Measurements from ENCODE around the gene JUN.
A peak's percentile ranks its signal among the peaks of the same experiment; 100 is the strongest.

JUN gene

GRCh38 chr1:58786927-58787245 is 3.0 kb upstream of the JUN start:
- in situ Hi-C loops (cut with HindIII; ENCODE audit: low pct_ligation_motif_present, low pct_unique_long_range_greater_than_20kb, low sequenced_read_pairs), result no loop called here
- no peak for DNase-seq

- in situ Hi-C loops (cut with HindIII; ENCODE audit: low pct_ligation_motif_present, low pct_unique_long_range_greater_than_20kb, low sequenced_read_pairs), result no loop called here
- DNase-seq, result no peak
These were observed 2.5 kb upstream of the JUN start for GRCh38 chr1:58786184-58786926.

- DNase-seq, result peak; percentile 82
- in situ Hi-C loops (cut with HindIII; ENCODE audit: low pct_ligation_motif_present, low pct_unique_long_range_greater_than_20kb, low sequenced_read_pairs), result no loop called here
These were observed 1.7 kb upstream of the JUN start for GRCh38 chr1:58785442-58786058.

GRCh38 chr1:58784758-58785441 is 1.1 kb upstream of the JUN start:
- in situ Hi-C loops (cut with HindIII; ENCODE audit: low pct_ligation_motif_present, low pct_unique_long_range_greater_than_20kb, low sequenced_read_pairs), result no loop called here
- DNase-seq, result peak; percentile 84

GRCh38 chr1:58783090-58783992 is 506 bp downstream of the JUN start:
- in situ Hi-C loops (cut with HindIII; ENCODE audit: low pct_ligation_motif_present, low pct_unique_long_range_greater_than_20kb, low sequenced_read_pairs), result no loop called here
- peak; percentile 35 for DNase-seq

GRCh38 chr1:58782178-58783089 is 1.4 kb downstream of the JUN start:
- in situ Hi-C loops (cut with HindIII; ENCODE audit: low pct_ligation_motif_present, low pct_unique_long_range_greater_than_20kb, low sequenced_read_pairs), result no loop called here

GRCh38 chr1:58781541-58782177 is 2.2 kb downstream of the JUN start:
- peak; percentile 46 for DNase-seq
- in situ Hi-C loops (cut with HindIII; ENCODE audit: low pct_ligation_motif_present, low pct_unique_long_range_greater_than_20kb, low sequenced_read_pairs), result no loop called here

More at GRCh38 chr1:58782178-58783089, 1.4 kb downstream of the JUN start:
- peak; percentile 28 for DNase-seq

- DNase-seq, result peak; percentile 36
These were observed 2.9 kb downstream of the JUN start for GRCh38 chr1:58780836-58781452.

GRCh38 chr1:58780411-58780810 is 3.4 kb downstream of the JUN start:
- DNase-seq, result no peak
- in situ Hi-C loops (cut with HindIII; ENCODE audit: low pct_ligation_motif_present, low pct_unique_long_range_greater_than_20kb, low sequenced_read_pairs), result no loop called here

More at GRCh38 chr1:58780836-58781452, 2.9 kb downstream of the JUN start:
- in situ Hi-C loops (cut with HindIII; ENCODE audit: low pct_ligation_motif_present, low pct_unique_long_range_greater_than_20kb, low sequenced_read_pairs), result no loop called here

GRCh38 chr1:58779801-58780382 is 4.0 kb downstream of the JUN start:
- in situ Hi-C loops (cut with HindIII; ENCODE audit: low pct_ligation_motif_present, low pct_unique_long_range_greater_than_20kb, low sequenced_read_pairs), result no loop called here
- peak; percentile 63 for DNase-seq

- in situ Hi-C loops (cut with HindIII; ENCODE audit: low pct_ligation_motif_present, low pct_unique_long_range_greater_than_20kb, low sequenced_read_pairs), result no loop called here
- DNase-seq, result no peak
These were observed 4.6 kb downstream of the JUN start for GRCh38 chr1:58779059-58779754.

- DNase-seq, result no peak
- in situ Hi-C loops (cut with HindIII; ENCODE audit: low pct_ligation_motif_present, low pct_unique_long_range_greater_than_20kb, low sequenced_read_pairs), result no loop called here
These were observed 5.4 kb downstream of the JUN start for GRCh38 chr1:58778385-58779000.

- DNase-seq, result no peak
- in situ Hi-C loops (cut with HindIII; ENCODE audit: low pct_ligation_motif_present, low pct_unique_long_range_greater_than_20kb, low sequenced_read_pairs), result no loop called here
These were observed 9.8 kb downstream of the JUN start for GRCh38 chr1:58774027-58774426.

- DNase-seq, result no peak
- in situ Hi-C loops (cut with HindIII; ENCODE audit: low pct_ligation_motif_present, low pct_unique_long_range_greater_than_20kb, low sequenced_read_pairs), result no loop called here
These were observed 10.4 kb downstream of the JUN start for GRCh38 chr1:58773406-58773840.

GRCh38 chr1:58769809-58770320 is 14.0 kb downstream of the JUN start:
- in situ Hi-C loops (cut with HindIII; ENCODE audit: low pct_ligation_motif_present, low pct_unique_long_range_greater_than_20kb, low sequenced_read_pairs), result no loop called here
- DNase-seq, result no peak

Data from ACHN (cell line).